Esophagus muscularis mucosa (tissue), 3 donors: Measurements from ENCODE around the gene MPRIP.

ENCODE experiments used
- CTCF ChIP-seq, 3 experiments: fragments of 200-600 bp in 2 of 3; fragments of 450-650 bp in 1 of 3; sonication (generic) in 2 of 3; IDR thresholded peaks; one replicate each; pipeline ENCODE4 v1.5.1; 2017 to 2019; ENCODE audit warnings: antibody characterized with exemption in 3 of 3, mild to moderate bottlenecking in 2 of 3, moderate library complexity in 1 of 3
- POLR2A ChIP-seq: fragments of 450-650 bp; IDR thresholded peaks from one replicate; pipeline ENCODE4 v1.6.1; 2017; ENCODE audit warnings: antibody characterized with exemption, moderate library complexity, mild to moderate bottlenecking, low read depth

GRCh38 chr17:17216236-17216635 is 174.0 kb downstream of the MPRIP start:
- TF ChIP-seq CTCF (IDR thresholded peaks at IDR 0.05) (no peak), POLR2A (no peak)
